GM12892 (cell line): ENCODE results near the gene ABCB9.

Source experiments
- DNase-seq: peaks from one replicate; pipeline ENCODE4 v3.0.0; 2011; ENCODE audit not compliant: insufficient read length
- FAIRE-seq: peaks from 2 replicates; lab custom pipeline; 2011; peaks lifted over from hg19 to GRCh38; lab: Jason Lieb, UNC
- POLR2A ChIP-seq: IDR thresholded peaks from 2 replicates; pipeline ENCODE4 v1.6.1; 2011; ENCODE audit warnings: low read depth, low read length, control low read depth
- POLR2AphosphoS5 ChIP-seq: IDR thresholded peaks from 2 replicates; pipeline ENCODE4 v1.6.1; 2011; ENCODE audit warnings: low read depth, low read length, control low read depth
- TAF1 ChIP-seq: IDR thresholded peaks from 2 replicates; pipeline ENCODE4 v1.6.1; 2011; ENCODE audit warnings: low read depth, mild to moderate bottlenecking, control low read depth, low read length, borderline replicate concordance

Gene ABCB9

GRCh38 chr12:122985338-122986257 is 19.3 kb upstream of the ABCB9 start:
- no peak for TF ChIP-seq TAF1
- no peak for TF ChIP-seq POLR2A
- no peak for TF ChIP-seq POLR2AphosphoS5
- FAIRE-seq (no peak), DNase-seq (no peak)

- FAIRE-seq, result no peak
Measured at GRCh38 chr12:122984612-122985337, 18.5 kb upstream of the ABCB9 start.

GRCh38 chr12:122983789-122984515 is 17.7 kb upstream of the ABCB9 start:
- no peak for FAIRE-seq
- no peak for DNase-seq
- no peak for TF ChIP-seq POLR2A
- no peak for TF ChIP-seq TAF1
- no peak for TF ChIP-seq POLR2AphosphoS5

More at GRCh38 chr12:122984612-122985337, 18.5 kb upstream of the ABCB9 start:
- TF ChIP-seq TAF1, result no peak
- TF ChIP-seq POLR2AphosphoS5, result no peak; the same call in 1 of the 2 replicates
- TF ChIP-seq POLR2A, result no peak
- DNase-seq, result no peak

GRCh38 chr12:122982963-122983788 is 16.9 kb upstream of the ABCB9 start:
- TF ChIP-seq TAF1 (no peak), POLR2AphosphoS5 (no peak), POLR2A (no peak)
- DNase-seq, result no peak
- no peak for FAIRE-seq

GRCh38 chr12:122982477-122982815 is 16.2 kb upstream of the ABCB9 start:
- DNase-seq (no peak), FAIRE-seq (no peak)
- TF ChIP-seq POLR2AphosphoS5 (no peak), POLR2A (no peak), TAF1 (no peak)

GRCh38 chr12:122981587-122982476 is 15.6 kb upstream of the ABCB9 start:
- TF ChIP-seq POLR2A (no peak), POLR2AphosphoS5 (no peak), TAF1 (no peak)
- FAIRE-seq, result peak; percentile 14
- DNase-seq, result no peak

GRCh38 chr12:122981036-122981471 is 14.8 kb upstream of the ABCB9 start:
- FAIRE-seq (no peak), DNase-seq (no peak)
- TF ChIP-seq TAF1, result no peak
- TF ChIP-seq POLR2A, result no peak
- TF ChIP-seq POLR2AphosphoS5, result no peak

GRCh38 chr12:122980183-122981035 is 14.1 kb upstream of the ABCB9 start, which contains the start of gene ARL6IP4:
Gene ARL6IP4 (plus strand): TSS chr12:122980681. CDS start chr12:122981140, 459 bp downstream.
- TF ChIP-seq POLR2A (peak; percentile 79), TAF1 (peak; percentile 31; the same call in 1 of the 2 replicates), POLR2AphosphoS5 (peak; percentile 44; the same call in 1 of the 2 replicates)
- peak; percentile 95 for DNase-seq
- peak; percentile 65 for FAIRE-seq

- FAIRE-seq (no peak), DNase-seq (no peak)
- TF ChIP-seq POLR2A, result no peak
Measured at GRCh38 chr12:122979908-122980182, 13.6 kb upstream of the ABCB9 start.
